ENCODE results near the gene ANTXR2.
"Not testable (repeated sequence)": the region's sequence is repeated elsewhere in the genome, so short reads cannot be mapped to it uniquely, and the experiment has no call there.

DNA sequence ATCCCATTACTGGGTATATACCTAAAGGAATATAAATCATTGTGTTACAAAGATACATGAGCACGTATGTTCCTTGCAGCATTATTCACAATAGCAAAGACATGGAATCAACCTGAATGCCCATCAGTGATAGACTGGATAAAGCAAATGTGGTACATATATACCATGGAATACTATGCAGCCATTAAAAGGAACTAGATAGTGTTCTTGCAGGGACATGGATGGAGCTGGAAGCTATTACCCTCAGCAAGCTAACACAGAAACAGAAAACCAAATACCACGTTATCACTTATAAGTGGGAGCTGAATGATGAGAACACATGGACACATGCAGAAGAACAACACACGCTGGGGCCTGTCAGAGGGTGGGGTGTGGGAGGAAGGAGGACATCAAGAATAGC lies 48.8 kb upstream of the ANTXR2 start:
- TF ChIP-seq, protein P1, sequence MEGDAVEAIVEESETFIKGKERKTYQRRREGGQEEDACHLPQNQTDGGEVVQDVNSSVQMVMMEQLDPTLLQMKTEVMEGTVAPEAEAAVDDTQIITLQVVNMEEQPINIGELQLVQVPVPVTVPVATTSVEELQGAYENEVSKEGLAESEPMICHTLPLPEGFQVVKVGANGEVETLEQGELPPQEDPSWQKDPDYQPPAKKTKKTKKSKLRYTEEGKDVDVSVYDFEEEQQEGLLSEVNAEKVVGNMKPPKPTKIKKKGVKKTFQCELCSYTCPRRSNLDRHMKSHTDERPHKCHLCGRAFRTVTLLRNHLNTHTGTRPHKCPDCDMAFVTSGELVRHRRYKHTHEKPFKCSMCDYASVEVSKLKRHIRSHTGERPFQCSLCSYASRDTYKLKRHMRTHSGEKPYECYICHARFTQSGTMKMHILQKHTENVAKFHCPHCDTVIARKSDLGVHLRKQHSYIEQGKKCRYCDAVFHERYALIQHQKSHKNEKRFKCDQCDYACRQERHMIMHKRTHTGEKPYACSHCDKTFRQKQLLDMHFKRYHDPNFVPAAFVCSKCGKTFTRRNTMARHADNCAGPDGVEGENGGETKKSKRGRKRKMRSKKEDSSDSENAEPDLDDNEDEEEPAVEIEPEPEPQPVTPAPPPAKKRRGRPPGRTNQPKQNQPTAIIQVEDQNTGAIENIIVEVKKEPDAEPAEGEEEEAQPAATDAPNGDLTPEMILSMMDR (IDR thresholded peaks at IDR 0.05): not testable (repeated sequence)
- not testable (repeated sequence) for TF ChIP-seq EZH2 (IDR thresholded peaks at IDR 0.05)

Measured in neural progenitor cell (in vitro differentiated cells).